Endodermal cell (in vitro differentiated cells): ENCODE measurements around the gene ATRNL1. TPM values are rescaled to one million over a fixed set of nuclear protein-coding genes. Genes with fewer than 3 reads are reported as not detected.
"Not testable (repeated sequence)": the region's sequence is repeated elsewhere in the genome, so short reads cannot be mapped to it uniquely, and the experiment has no call there.

Experiments used
- DNase-seq: peaks from one replicate; pipeline ENCODE4 v3.0.0-alpha.2; 2017
- H3K27ac ChIP-seq: 2 replicates; pipeline ENCODE4 v1.5.1; 2013; ENCODE audit warnings: mild to moderate bottlenecking, low read depth, low read length, moderate library complexity
- H3K27me3 ChIP-seq: 2 replicates; pipeline ENCODE4 v1.6.1; 2013; ENCODE audit warnings: mild to moderate bottlenecking, low read length, moderate library complexity; ENCODE audit not compliant: insufficient read depth, control insufficient read depth, poor library complexity, severe bottlenecking
- H3K36me3 ChIP-seq: 2 replicates; pipeline ENCODE4 v1.7.0; 2013; ENCODE audit warnings: mild to moderate bottlenecking, low read length, moderate library complexity; ENCODE audit not compliant: control insufficient read depth, insufficient read depth
- H3K4me1 ChIP-seq: one replicate; pipeline ENCODE4 v1.7.0; 2013; ENCODE audit warnings: low read length; ENCODE audit not compliant: control insufficient read depth, insufficient read depth
- H3K4me3 ChIP-seq: 2 replicates; pipeline ENCODE4 v1.5.1; 2013; ENCODE audit warnings: mild to moderate bottlenecking, low read length, moderate library complexity
- H3K9ac ChIP-seq: 2 replicates; pipeline ENCODE4 v1.6.1; 2013; ENCODE audit warnings: mild to moderate bottlenecking, low read length, moderate library complexity; ENCODE audit not compliant: poor library complexity, severe bottlenecking; ENCODE audit errors: extremely low read depth
- H3K9me3 ChIP-seq: 2 replicates; pipeline ENCODE4 v1.6.1; 2013; ENCODE audit warnings: mild to moderate bottlenecking, low read length, moderate library complexity; ENCODE audit not compliant: control insufficient read depth
- H3K27ac Mint-ChIP-seq: 2 replicates; pipeline ENCODE4 v1.8.0; 2020; ENCODE audit warnings: mixed read lengths
- H3K27me3 Mint-ChIP-seq: 2 replicates; pipeline ENCODE4 v1.8.0; 2021; ENCODE audit warnings: mild to moderate bottlenecking, mixed read lengths; ENCODE audit not compliant: insufficient read depth
- H3K36me3 Mint-ChIP-seq: 2 replicates; pipeline ENCODE4 v1.8.0; 2020; ENCODE audit warnings: low read depth, mixed read lengths
- H3K4me1 Mint-ChIP-seq: 2 replicates; pipeline ENCODE4 v1.8.0; 2020; ENCODE audit warnings: mixed read lengths
- H3K4me3 Mint-ChIP-seq: 2 replicates; pipeline ENCODE4 v1.8.0; 2020; ENCODE audit warnings: mild to moderate bottlenecking, moderate library complexity, mixed read lengths
- H3K9me3 Mint-ChIP-seq: 2 replicates; pipeline ENCODE4 v1.8.0; 2020; ENCODE audit warnings: mild to moderate bottlenecking, mixed read lengths
- WGBS, 2 experiments: methylation state at CpG; one replicate each; pipeline versions ENCODE4 v1.1.5 to v1.1.7; 2013; ENCODE audit warnings: missing lambda C conversion rate in 2 of 2, mixed read lengths in 1 of 2; ENCODE audit not compliant: insufficient coverage in 1 of 2, insufficient read length in 1 of 2; 5-methylcytosine and 5-hydroxymethylcytosine counted together
- total RNA-seq, 2 donors: library from RNA; stranded (reverse); fragmentation: NEBNext Ultra II Directional in 1 of 2; extraction: Animal tissue kit (Norgen Biotek cat#: 25700) in 1 of 2; gene quantifications; 2 replicates in 1 of 2; 3 replicates in 1 of 2; pipeline ENCODE4 v1.2.1, GENCODE V29; 2021
- TF ChIP-seq, protein P1 (sequence below): fragments of 200-600 bp; sonication (generic); conservative IDR thresholded peaks from 2 replicates; pipeline ENCODE4 v1.5.0; 2021; ENCODE audit warnings: antibody characterized with exemption, mild to moderate bottlenecking

The ATRNL1 gene
- total RNA-seq, 2 donors from 2014 or later = 8.0 to 9.0 TPM

DNA sequence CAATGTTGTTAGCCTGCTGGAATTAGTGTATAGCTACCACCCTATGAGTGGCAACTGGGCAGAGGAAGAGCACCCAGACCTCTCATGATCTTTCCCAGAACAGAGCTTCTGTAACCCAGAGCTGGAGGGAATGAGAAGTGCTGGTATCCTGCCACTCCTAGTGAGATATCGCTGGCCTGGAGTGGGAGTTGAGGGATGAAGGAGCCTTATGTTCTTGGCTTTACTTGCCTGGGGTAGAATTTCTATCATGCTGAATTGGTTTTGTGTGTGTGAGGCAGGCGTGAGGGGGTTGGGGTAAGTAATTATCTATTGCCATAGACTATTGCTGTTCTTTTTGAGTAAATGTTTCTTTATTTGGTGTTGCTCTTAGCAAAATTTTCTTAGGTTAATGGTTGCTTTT, 146.6 kb downstream of the ATRNL1 start:
- TF ChIP-seq, protein P1, sequence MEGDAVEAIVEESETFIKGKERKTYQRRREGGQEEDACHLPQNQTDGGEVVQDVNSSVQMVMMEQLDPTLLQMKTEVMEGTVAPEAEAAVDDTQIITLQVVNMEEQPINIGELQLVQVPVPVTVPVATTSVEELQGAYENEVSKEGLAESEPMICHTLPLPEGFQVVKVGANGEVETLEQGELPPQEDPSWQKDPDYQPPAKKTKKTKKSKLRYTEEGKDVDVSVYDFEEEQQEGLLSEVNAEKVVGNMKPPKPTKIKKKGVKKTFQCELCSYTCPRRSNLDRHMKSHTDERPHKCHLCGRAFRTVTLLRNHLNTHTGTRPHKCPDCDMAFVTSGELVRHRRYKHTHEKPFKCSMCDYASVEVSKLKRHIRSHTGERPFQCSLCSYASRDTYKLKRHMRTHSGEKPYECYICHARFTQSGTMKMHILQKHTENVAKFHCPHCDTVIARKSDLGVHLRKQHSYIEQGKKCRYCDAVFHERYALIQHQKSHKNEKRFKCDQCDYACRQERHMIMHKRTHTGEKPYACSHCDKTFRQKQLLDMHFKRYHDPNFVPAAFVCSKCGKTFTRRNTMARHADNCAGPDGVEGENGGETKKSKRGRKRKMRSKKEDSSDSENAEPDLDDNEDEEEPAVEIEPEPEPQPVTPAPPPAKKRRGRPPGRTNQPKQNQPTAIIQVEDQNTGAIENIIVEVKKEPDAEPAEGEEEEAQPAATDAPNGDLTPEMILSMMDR = no peak
- Histone ChIP-seq H3K9me3 (no peaks in the 10 kb centered on the region), H3K36me3 (no peaks in the 10 kb centered on the region), H3K27ac (no peak overlapping the region), H3K9ac (no peak overlapping the region), H3K27me3 (no peaks in the 10 kb centered on the region), H3K4me1 (no peaks in the 10 kb centered on the region), H3K4me3 (no peak overlapping the region)
- H3K4me1 Mint-ChIP-seq = no peaks in the 10 kb centered on the region
- no peak overlapping the region for H3K27ac Mint-ChIP-seq
- H3K9me3 Mint-ChIP-seq = no peaks in the 10 kb centered on the region
- DNase-seq = no peak
- H3K4me3 Mint-ChIP-seq = no peak overlapping the region
- no peaks in the 10 kb centered on the region for H3K27me3 Mint-ChIP-seq
- 91% methylated on average over 2 of the region's 2 CpGs; no CpG with 5 or more reads in 1 of the 2 experiments for WGBS, 2 experiments
- H3K36me3 Mint-ChIP-seq = no peaks in the 10 kb centered on the region

DNA sequence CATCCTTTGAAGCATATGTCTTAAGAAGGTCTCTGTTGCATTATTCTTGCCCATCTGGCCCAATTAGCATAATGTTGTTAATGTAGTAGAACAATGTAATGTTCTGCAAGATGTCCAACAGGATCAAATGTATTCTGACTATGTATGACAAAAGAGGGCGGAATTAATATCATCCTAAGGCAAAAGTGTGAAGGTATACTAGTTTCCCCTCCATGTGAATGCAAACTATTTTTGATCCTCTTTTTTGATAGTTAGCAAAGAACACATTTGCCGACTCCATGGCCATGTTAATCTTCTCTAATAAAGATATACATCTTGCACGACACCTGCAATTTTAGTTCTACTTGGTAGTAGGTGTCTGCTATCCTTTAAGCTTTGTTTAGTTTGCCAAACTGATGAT, 157.6 kb downstream of the ATRNL1 start:
- H3K36me3 Mint-ChIP-seq = no peaks in the 10 kb centered on the region
- peaks cover 10% of the 10 kb centered on the region for H3K9me3 Mint-ChIP-seq
- no peak overlapping the region for H3K9ac ChIP-seq
- H3K36me3 ChIP-seq = no peaks in the 10 kb centered on the region
- no peaks in the 10 kb centered on the region for H3K27me3 ChIP-seq
- H3K27ac Mint-ChIP-seq = no peak overlapping the region
- H3K9me3 ChIP-seq = no peaks in the 10 kb centered on the region
- no peak overlapping the region for H3K27ac ChIP-seq
- no peaks in the 10 kb centered on the region for H3K27me3 Mint-ChIP-seq
- H3K4me3 Mint-ChIP-seq = no peak overlapping the region
- DNase-seq = no peak
- 85 to 100% methylated on average over 1 to 3 of the region's 3 CpGs for WGBS, 2 experiments
- H3K4me1 ChIP-seq = no peaks in the 10 kb centered on the region
- no peaks in the 10 kb centered on the region for H3K4me1 Mint-ChIP-seq
- TF ChIP-seq, protein P1 = no peak
- no peak overlapping the region for H3K4me3 ChIP-seq

DNA sequence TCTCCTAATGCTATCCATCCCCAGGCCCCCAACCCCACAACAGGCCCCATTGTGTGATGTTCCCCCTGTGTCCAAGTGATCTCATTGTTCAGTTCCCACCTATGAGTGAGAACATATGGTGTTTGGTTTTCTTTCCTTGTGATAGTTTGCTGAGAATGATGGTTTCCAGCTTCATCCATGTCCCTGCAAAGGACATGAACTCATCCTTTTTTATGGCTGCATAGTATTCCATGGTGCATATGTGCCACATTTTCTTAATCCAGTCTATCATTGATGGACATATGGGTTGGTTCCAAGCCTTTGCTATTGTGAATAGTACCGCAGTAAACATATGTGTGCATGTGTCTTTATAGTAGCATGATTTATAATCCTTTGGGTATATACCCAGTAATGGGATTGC, 160.6 kb downstream of the ATRNL1 start:
- H3K4me1 ChIP-seq, H3K27me3 ChIP-seq, H3K27ac Mint-ChIP-seq, H3K9ac ChIP-seq, H3K27ac ChIP-seq, H3K4me3 Mint-ChIP-seq, H3K4me1 Mint-ChIP-seq, H3K27me3 Mint-ChIP-seq, H3K4me3 ChIP-seq, DNase-seq, H3K36me3 Mint-ChIP-seq, H3K9me3 ChIP-seq, H3K36me3 ChIP-seq: not testable (repeated sequence)
- 85% methylated on average over 1 of the region's 1 CpG; no CpG with 5 or more reads in 1 of the 2 experiments for WGBS, 2 experiments
- peaks cover 10% of the 10 kb centered on the region for H3K9me3 Mint-ChIP-seq

DNA sequence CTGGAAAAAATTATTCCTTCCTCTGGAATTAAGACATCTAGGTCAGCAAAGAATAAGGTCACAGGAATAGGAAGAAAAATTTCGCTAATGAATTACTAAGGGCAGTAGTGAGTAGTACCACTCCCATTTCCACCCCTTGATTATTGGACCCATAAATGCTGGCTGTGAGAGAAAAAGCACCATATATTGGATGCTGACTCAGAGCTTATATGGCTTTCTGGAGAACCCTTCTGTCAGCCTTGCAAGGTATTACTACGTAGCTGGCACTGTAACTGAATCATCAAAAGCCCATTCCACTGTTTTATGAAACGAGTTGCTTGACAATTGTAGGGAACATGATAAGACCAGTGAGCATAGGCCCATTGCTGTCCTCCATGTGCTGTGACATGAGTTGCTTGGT, 179.3 kb downstream of the ATRNL1 start:
- Histone ChIP-seq H3K9ac (no peak overlapping the region), H3K36me3 (no peaks in the 10 kb centered on the region), H3K4me3 (no peak overlapping the region), H3K9me3 (no peaks in the 10 kb centered on the region), H3K4me1 (no peaks in the 10 kb centered on the region), H3K27me3 (no peaks in the 10 kb centered on the region), H3K27ac (no peak overlapping the region)
- no peak for DNase-seq
- Mint-ChIP-seq H3K36me3 (no peaks in the 10 kb centered on the region), H3K9me3 (no peaks in the 10 kb centered on the region), H3K27me3 (no peaks in the 10 kb centered on the region), H3K4me3 (no peak overlapping the region), H3K4me1 (no peaks in the 10 kb centered on the region), H3K27ac (no peak overlapping the region)
- 91 to 100% methylated on average over 2 to 3 of the region's 3 CpGs for WGBS, 2 experiments
- TF ChIP-seq, protein P1 = no peak
